Aorta (tissue), 5 donors: ENCODE results near the gene TRABD2A. TPM values are rescaled to one million over a fixed set of nuclear protein-coding genes. Genes with fewer than 3 reads are reported as not detected.

Experiments
- ATAC-seq: fragments of 200-7000 bp; cut with Tn5 transposase; one replicate; pipeline ENCODE4 v1.9.1; 2022; ENCODE audit warnings: moderate library complexity; ENCODE audit not compliant: low FRiP score
- DNase-seq, 2 donors: peaks; one replicate each; pipeline ENCODE4 v3.0.0-alpha.2; 2020
- H3K27ac ChIP-seq, 2 donors: one replicate each; pipeline ENCODE4 v1.5.1; 2013; ENCODE audit warnings: low read length in 2 of 2, mild to moderate bottlenecking in 2 of 2, moderate library complexity in 2 of 2, control low read depth in 1 of 2, inconsistent platforms in 1 of 2, low read depth in 1 of 2
- H3K27me3 ChIP-seq, 2 donors: one replicate each; pipeline ENCODE4 v1.6.1; 2013; ENCODE audit warnings: control low read depth in 1 of 2, low read length in 1 of 2, mild to moderate bottlenecking in 1 of 2, moderate library complexity in 1 of 2; ENCODE audit not compliant: insufficient read depth in 2 of 2, control insufficient read depth in 1 of 2
- H3K36me3 ChIP-seq, 2 donors: one replicate each; pipeline ENCODE4 v1.6.1; 2013; ENCODE audit warnings: control low read depth in 1 of 2, low read length in 1 of 2, mild to moderate bottlenecking in 1 of 2; ENCODE audit not compliant: insufficient read depth in 2 of 2, control insufficient read depth in 1 of 2
- H3K4me1 ChIP-seq, 2 donors: one replicate each; pipeline ENCODE4 v1.6.1; 2013; ENCODE audit warnings: low read length in 2 of 2, control low read depth in 1 of 2, mild to moderate bottlenecking in 1 of 2, moderate library complexity in 1 of 2; ENCODE audit not compliant: insufficient read depth in 2 of 2, control insufficient read depth in 1 of 2
- H3K4me3 ChIP-seq, 2 donors: one replicate each; pipeline ENCODE4 v1.5.1; 2013; ENCODE audit warnings: low read length in 2 of 2, control low read depth in 1 of 2, mild to moderate bottlenecking in 1 of 2
- H3K9me3 ChIP-seq: one replicate; pipeline ENCODE4 v1.6.1; 2013; ENCODE audit warnings: mild to moderate bottlenecking, low read length; ENCODE audit not compliant: control insufficient read depth
- WGBS, 2 donors: extraction: QIAGEN DNeasy Blood & Tissue Kit; methylation state at CpG; one replicate each; pipeline ENCODE4 v1.1.7; 2013; 5-methylcytosine and 5-hydroxymethylcytosine counted together
- intact Hi-C, 2 donors: fragments of 100-400 bp; cut with DNase I; formaldehyde crosslinking; loops; one replicate each; pipeline versions ENCODE4 v1.14.2 to v1.15.0; 2022
- long read RNA-seq, 2 donors: library from polyadenylated mRNA; unstranded; transcript quantifications; one replicate each; pipeline ENCODE4 v2.0.0, GENCODE V29; 2020 to 2021
- polyA plus RNA-seq, 2 donors: library from polyadenylated mRNA; stranded (reverse); fragments of 200-250 nt; gene quantifications; one replicate each; pipeline ENCODE4 v1.2.3, GENCODE V29; 2013
- total RNA-seq, 2 donors: library from RNA; stranded (reverse); fragmentation: NEBNext Ultra II Directional; extraction: Animal tissue kit (Norgen Biotek cat#: 25700); gene quantifications; one replicate each; pipeline ENCODE4 v1.2.1, GENCODE V29; 2021
- donor health status: healthy with polysubstance abuse.
- donor health status: Bipolar disorder and iron deficiency.
- donor health status: DM: no; HTN: no; CAD: no.
- donor health status: DM: no; HTN: no; CAD: no.
- donor health status: DM: yes; HTN: yes; CAD: no.

The TRABD2A gene
- total RNA-seq = 1 to 10 TPM; 1.1 to 2.2 TPM
- 1 to 10 TPM in 1 of 2 donors, under 1 TPM in 1; 0.23 to 1.4 TPM for polyA plus RNA-seq
- long read RNA-seq, donor 1, partial matches to known transcripts = 0 of 4 reads
- long read RNA-seq, donor 1, other reads (novel, unspliced or antisense) = 2 of 4 reads
- long read RNA-seq, donor 2, partial matches to known transcripts = 0 of 3 reads
- long read RNA-seq, donor 2, other reads (novel, unspliced or antisense) = 1 of 3 reads

- intact Hi-C loops = loop anchor here (5.0 kb wide), 1 partner anchor 384 kb away; no protein-coding TSS in a partner anchor
- Histone ChIP-seq H3K27me3 (no peaks in the 10 kb centered on the region), H3K36me3 (no peaks in the 10 kb centered on the region), H3K4me1 (peaks cover 0 to 6% of the 10 kb centered on the region in 2 donors), H3K4me3 (peak within 1 kb of the TSS; percentile 47 to 52), H3K27ac (no peak within 1 kb of the TSS), H3K9me3 (no peaks in the 10 kb centered on the region)
- WGBS, 2 donors = 1% methylated on average over 72 to 77 of the region's 77 CpGs
- ATAC-seq (peak; percentile 13), DNase-seq (peak; percentile 60 to 80)
These were observed at the start of gene TRABD2A for GRCh38 chr2:84880645-84881521. Gene TRABD2A (minus strand): TSS chr2:84881084. CDS start chr2:84881039, 45 bp downstream.

GRCh38 chr2:84927275-84927627 is 46.4 kb upstream of the TRABD2A start:
- Histone ChIP-seq H3K4me1 (no peaks in the 10 kb centered on the region), H3K4me3 (no peak overlapping the region), H3K9me3 (no peaks in the 10 kb centered on the region), H3K36me3 (no peaks in the 10 kb centered on the region), H3K27me3 (no peaks in the 10 kb centered on the region), H3K27ac (no peak overlapping the region)
- intact Hi-C loops = loop anchor here in 1 of 2 donors (5.0 kb wide), 2 partner anchors 370 to 430 kb away; no protein-coding TSS in a partner anchor
- ATAC-seq = no peak
- DNase-seq = no peak
- WGBS, 2 donors = 44 to 50% methylated on average over 3 of the region's 3 CpGs

GRCh38 chr2:84925724-84926376 is 45.0 kb upstream of the TRABD2A start:
- no peaks in the 10 kb centered on the region for H3K27me3 ChIP-seq
- no peaks in the 10 kb centered on the region for H3K36me3 ChIP-seq
- H3K27ac ChIP-seq = no peak overlapping the region
- no peaks in the 10 kb centered on the region for H3K4me1 ChIP-seq
- 6 to 7% methylated on average over 34 of the region's 34 CpGs for WGBS, 2 donors
- ATAC-seq (peak; percentile 92), DNase-seq (peak; percentile 96 to 99)
- no peak overlapping the region for H3K4me3 ChIP-seq
- no peaks in the 10 kb centered on the region for H3K9me3 ChIP-seq
- intact Hi-C loops = loop anchor here in 1 of 2 donors (5.0 kb wide), 2 partner anchors 371 to 429 kb away; no protein-coding TSS in a partner anchor

- no peaks in the 10 kb centered on the region for H3K9me3 ChIP-seq
- intact Hi-C loops = loop anchor here in 1 of 2 donors (5.0 kb wide), 2 partner anchors 372 to 428 kb away; no protein-coding TSS in a partner anchor
- ATAC-seq (no peak), DNase-seq (no peak)
- 90 to 96% methylated on average over 2 of the region's 2 CpGs for WGBS, 2 donors
- H3K27ac ChIP-seq = no peak overlapping the region
- no peak overlapping the region for H3K4me3 ChIP-seq
- no peaks in the 10 kb centered on the region for H3K27me3 ChIP-seq
- H3K36me3 ChIP-seq = no peaks in the 10 kb centered on the region
- H3K4me1 ChIP-seq = no peaks in the 10 kb centered on the region
These were observed 44.4 kb upstream of the TRABD2A start for GRCh38 chr2:84925336-84925723.

- H3K4me1 ChIP-seq = no peaks in the 10 kb centered on the region
- no peak overlapping the region for H3K4me3 ChIP-seq
- H3K36me3 ChIP-seq = no peaks in the 10 kb centered on the region
- 63% methylated on average over 9 of the region's 9 CpGs for WGBS, 2 donors
- H3K27ac ChIP-seq = no peak overlapping the region
- no peaks in the 10 kb centered on the region for H3K9me3 ChIP-seq
- peak; percentile 46 for ATAC-seq
- H3K27me3 ChIP-seq = no peaks in the 10 kb centered on the region
- intact Hi-C loops = loop anchor here in 1 of 2 donors (5.0 kb wide), 2 partner anchors 373 to 427 kb away; no protein-coding TSS in a partner anchor
- peak in 1 of 2 donors; percentile 55 for DNase-seq
These were observed 43.6 kb upstream of the TRABD2A start for GRCh38 chr2:84924173-84925106.

GRCh38 chr2:84923009-84923408 is 42.1 kb upstream of the TRABD2A start:
- no peaks in the 10 kb centered on the region for H3K9me3 ChIP-seq
- DNase-seq (no peak), ATAC-seq (no peak)
- no peaks in the 10 kb centered on the region for H3K27me3 ChIP-seq
- H3K27ac ChIP-seq = no peak overlapping the region
- H3K4me1 ChIP-seq = no peaks in the 10 kb centered on the region
- H3K4me3 ChIP-seq = no peak overlapping the region
- H3K36me3 ChIP-seq = no peaks in the 10 kb centered on the region
- intact Hi-C loops = no loop called here

GRCh38 chr2:84919885-84920580 is 39.1 kb upstream of the TRABD2A start:
- no peak overlapping the region for H3K27ac ChIP-seq
- no peaks in the 10 kb centered on the region for H3K9me3 ChIP-seq
- ATAC-seq = peak; percentile 88
- H3K27me3 ChIP-seq = no peaks in the 10 kb centered on the region
- no peaks in the 10 kb centered on the region for H3K4me1 ChIP-seq
- H3K4me3 ChIP-seq = no peak overlapping the region
- intact Hi-C loops = no loop called here
- DNase-seq = peak in 1 of 2 donors; percentile 67
- H3K36me3 ChIP-seq = no peaks in the 10 kb centered on the region
- 46 to 47% methylated on average over 7 of the region's 7 CpGs for WGBS, 2 donors
